ENCODE measurements around the gene AMFR. TPM values are rescaled to one million over a fixed set of nuclear protein-coding genes. Genes with fewer than 3 reads are reported as not detected.

The AMFR gene
- total and polyA plus RNA-seq, 2 of the 13 experiments (the other 11 are each of a cell fraction or from before 2014, with no cell fraction given): 52.9 to 108 TPM

DNA sequence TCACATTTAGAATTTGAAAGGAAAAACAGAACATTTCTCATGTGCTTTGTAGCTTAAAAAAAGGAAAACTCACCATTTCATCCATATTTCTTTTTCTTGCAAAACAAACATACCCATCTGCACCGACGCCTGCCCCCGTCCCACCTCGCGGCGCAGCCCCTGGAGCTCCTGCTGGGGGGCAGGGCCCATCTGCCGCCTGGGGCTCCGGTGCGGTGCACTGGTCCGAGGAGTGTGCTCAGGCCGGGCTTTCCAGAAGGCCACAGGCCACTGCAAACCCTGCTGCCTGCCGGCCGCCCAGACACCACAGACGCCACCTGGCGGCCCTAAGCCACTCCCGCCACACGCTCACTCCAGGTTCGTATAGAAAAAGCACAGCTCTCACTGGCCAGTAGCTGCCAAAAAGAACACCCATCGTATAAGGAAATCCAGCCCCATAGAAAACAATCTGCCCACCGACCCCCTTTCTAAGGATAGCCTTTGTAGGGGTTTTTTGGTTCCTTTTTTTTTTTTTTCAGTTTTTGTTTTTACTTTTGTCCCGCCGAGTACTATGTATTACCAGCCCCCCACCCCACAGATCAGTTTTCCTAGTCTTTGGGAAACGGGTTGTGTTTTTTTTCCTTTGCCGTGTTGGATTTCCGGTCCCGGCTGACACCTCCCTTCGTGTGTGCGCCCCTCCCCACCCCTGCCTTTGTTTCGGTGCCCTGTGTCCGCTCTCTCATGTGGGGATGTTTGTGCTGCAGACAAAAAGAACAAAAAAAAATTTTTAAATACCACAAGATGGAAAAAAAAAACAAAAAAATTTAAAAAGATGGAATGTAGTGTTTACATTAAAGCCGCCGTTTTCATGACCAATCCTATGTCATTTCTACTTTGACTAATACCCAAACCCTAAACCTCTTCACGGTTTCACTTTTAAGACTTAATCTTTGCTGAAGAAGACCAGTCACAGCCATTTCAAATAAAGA is 68.8 kb downstream of the AMFR start (continued):
- TF ChIP-seq, protein P1, sequence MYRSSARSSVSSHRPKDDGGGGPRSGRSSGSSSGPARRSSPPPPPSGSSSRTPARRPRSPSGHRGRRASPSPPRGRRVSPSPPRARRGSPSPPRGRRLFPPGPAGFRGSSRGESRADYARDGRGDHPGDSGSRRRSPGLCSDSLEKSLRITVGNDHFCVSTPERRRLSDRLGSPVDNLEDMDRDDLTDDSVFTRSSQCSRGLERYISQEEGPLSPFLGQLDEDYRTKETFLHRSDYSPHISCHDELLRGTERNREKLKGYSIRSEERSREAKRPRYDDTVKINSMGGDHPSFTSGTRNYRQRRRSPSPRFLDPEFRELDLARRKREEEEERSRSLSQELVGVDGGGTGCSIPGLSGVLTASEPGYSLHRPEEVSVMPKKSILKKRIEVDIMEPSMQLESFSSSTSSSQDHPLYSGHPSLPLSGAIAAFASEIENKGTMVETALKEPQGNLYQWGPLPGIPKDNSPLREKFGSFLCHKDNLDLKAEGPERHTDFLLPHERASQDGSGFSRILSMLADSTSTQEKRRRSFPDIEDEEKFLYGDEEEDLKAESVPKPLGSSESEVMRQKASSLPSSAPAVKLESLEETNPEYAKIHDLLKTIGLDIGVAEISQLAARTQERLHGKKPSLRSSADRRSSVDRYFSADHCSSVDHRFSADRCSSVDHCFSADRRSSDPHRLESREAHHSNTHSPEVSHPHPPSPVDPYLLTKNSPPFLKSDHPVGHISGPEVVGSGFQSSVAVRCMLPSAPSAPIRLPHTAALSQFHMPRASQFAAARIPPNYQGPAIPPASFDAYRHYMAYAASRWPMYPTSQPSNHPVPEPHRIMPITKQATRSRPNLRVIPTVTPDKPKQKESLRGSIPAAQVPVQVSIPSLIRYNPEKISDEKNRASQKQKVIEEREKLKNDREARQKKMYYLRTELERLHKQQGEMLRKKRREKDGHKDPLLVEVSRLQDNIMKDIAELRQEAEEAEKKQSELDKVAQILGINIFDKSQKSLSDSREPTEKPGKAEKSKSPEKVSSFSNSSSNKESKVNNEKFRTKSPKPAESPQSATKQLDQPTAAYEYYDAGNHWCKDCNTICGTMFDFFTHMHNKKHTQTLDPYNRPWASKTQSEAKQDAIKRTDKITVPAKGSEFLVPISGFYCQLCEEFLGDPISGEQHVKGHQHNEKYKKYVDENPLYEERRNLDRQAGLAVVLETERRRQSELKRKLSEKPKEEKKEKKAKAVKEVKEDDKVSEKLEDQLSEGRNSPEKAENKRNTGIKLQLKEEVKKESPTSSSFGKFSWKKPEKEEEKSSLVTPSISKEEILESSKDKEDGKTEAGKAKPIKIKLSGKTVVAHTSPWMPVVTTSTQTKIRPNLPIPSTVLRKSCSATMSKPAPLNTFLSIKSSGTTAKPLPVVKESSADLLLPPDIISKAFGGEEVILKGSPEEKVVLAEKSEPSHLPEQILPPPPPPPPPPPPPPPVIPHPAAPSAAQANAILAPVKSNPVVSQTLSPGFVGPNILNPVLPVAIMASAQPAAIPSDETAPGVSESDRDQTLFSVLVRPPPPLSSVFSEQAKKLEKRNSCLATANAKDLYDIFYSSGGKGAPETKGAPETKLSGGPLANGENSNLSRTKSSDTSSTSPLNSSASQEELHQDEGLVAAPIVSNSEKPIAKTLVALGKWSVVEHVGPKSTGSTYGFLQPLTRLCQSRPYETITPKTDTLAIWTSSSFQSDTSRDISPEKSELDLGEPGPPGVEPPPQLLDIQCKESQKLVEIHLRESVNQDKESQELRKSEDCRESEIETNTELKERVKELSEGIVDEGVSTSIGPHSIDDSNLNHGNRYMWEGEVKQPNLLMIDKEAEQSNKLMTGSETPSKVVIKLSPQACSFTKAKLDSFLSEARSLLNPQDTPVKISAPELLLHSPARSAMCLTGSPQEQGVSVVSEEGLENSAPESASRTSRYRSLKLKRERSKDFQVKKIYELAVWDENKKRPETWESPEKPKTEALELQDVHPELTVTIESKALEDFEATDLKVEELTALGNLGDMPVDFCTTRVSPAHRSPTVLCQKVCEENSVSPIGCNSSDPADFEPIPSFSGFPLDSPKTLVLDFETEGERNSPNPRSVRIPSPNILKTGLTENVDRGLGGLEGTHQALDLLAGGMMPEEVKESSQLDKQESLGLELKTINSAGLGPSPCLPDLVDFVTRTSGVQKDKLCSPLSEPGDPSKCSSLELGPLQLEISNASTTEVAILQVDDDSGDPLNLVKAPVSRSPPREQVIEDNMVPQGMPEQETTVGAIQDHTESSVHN (CRISPR knock-in tag; IDR thresholded peaks at IDR 0.05): 0 out of 2 replicates have a peak, but pooled peaks have one; percentile 65
- no peak for TF ChIP-seq BATF2 (CRISPR knock-in tag; IDR thresholded peaks at IDR 0.05)
- no peak for TF ChIP-seq PAF1 (CRISPR knock-in tag; IDR thresholded peaks at IDR 0.05)
- TF ChIP-seq JUN (CRISPR knock-in tag; IDR thresholded peaks at IDR 0.05): no peak
- TF ChIP-seq MTF1 (CRISPR knock-in tag; IDR thresholded peaks at IDR 0.05): no peak; the same call in 1 of the 2 replicates
- no peak for TF ChIP-seq TCF12 (IDR thresholded peaks at IDR 0.05)
- TF ChIP-seq TCF12 (CRISPR knock-in tag; IDR thresholded peaks at IDR 0.05): no peak
- no peak for TF ChIP-seq ZNF260 (CRISPR knock-in tag; IDR thresholded peaks at IDR 0.05; ENCODE audit: borderline replicate concordance, low read depth)
- peak; percentile 48 for TF ChIP-seq TEAD3 (CRISPR knock-in tag; optimal IDR thresholded peaks at IDR 0.05; ENCODE audit: borderline replicate concordance)
- 0 out of 2 replicates have a peak, but pooled peaks have one; percentile 36 for TF ChIP-seq ZNF543 (CRISPR knock-in tag; IDR thresholded peaks at IDR 0.05)
- no peak for TF ChIP-seq ZNF251 (CRISPR knock-in tag; IDR thresholded peaks at IDR 0.05)
- TF ChIP-seq ZNF546 (CRISPR knock-in tag; conservative IDR thresholded peaks at IDR 0.05): 0 out of 2 replicates have a peak, but pooled peaks have one; percentile 49
- peak; percentile 77; the same call in 1 of the 2 replicates for TF ChIP-seq RXRB (CRISPR knock-in tag; IDR thresholded peaks at IDR 0.05; ENCODE audit: borderline replicate concordance)
- TF ChIP-seq ZNF234 (CRISPR knock-in tag; conservative IDR thresholded peaks at IDR 0.05): 0 out of 2 replicates have a peak, but pooled peaks have one; percentile 28
- 0 out of 2 replicates have a peak, but pooled peaks have one; percentile 56 for TF ChIP-seq ZBTB42 (CRISPR knock-in tag; IDR thresholded peaks at IDR 0.05)
- TF ChIP-seq ELF3 (CRISPR knock-in tag; IDR thresholded peaks at IDR 0.05): peak; percentile 68
- peak; percentile 79 for TF ChIP-seq ZMYM4 (CRISPR knock-in tag; IDR thresholded peaks at IDR 0.05)
- TF ChIP-seq HOXA7 (CRISPR knock-in tag; IDR thresholded peaks at IDR 0.05): no peak
- TF ChIP-seq, protein P2, sequence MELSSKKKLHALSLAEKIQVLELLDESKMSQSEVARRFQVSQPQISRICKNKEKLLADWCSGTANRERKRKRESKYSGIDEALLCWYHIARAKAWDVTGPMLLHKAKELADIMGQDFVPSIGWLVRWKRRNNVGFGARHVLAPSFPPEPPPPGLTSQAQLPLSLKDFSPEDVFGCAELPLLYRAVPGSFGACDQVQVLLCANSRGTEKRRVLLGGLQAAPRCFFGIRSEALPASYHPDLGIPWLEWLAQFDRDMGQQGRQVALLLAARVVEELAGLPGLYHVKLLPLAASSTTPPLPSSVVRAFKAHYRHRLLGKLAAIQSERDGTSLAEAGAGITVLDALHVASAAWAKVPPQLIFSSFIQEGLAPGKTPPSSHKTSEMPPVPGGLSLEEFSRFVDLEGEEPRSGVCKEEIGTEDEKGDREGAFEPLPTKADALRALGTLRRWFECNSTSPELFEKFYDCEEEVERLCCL (CRISPR knock-in tag; IDR thresholded peaks at IDR 0.05; ENCODE audit: borderline replicate concordance): no peak
- no peak for TF ChIP-seq SSRP1 (CRISPR knock-in tag; IDR thresholded peaks at IDR 0.05)
